Esophagus muscularis mucosa (tissue), 4 donors: ENCODE measurements around the gene CACNB4. TPM values are rescaled to one million over a fixed set of nuclear protein-coding genes. Genes with fewer than 3 reads are reported as not detected.

Experiments used
- DNase-seq: peaks from one replicate; pipeline ENCODE4 v3.0.0-alpha.2; 2017; ENCODE audit errors: extremely low spot score
- H3K27ac ChIP-seq, 4 donors: fragments of 200-600 bp; sonication (generic); replicated peaks in 1 of 4; 1 replicate in 3 of 4; 2 replicates in 1 of 4; pipeline ENCODE4 v1.5.1; 2016 to 2019; ENCODE audit warnings: mild to moderate bottlenecking in 1 of 4
- H3K27me3 ChIP-seq, 4 donors: fragments of 200-600 bp; sonication (generic); one replicate each; pipeline versions ENCODE4 v1.5.1 to v1.6.0; 2016 to 2019
- H3K36me3 ChIP-seq, 4 donors: fragments of 200-600 bp; sonication (generic); one replicate each; pipeline ENCODE4 v1.5.1; 2016 to 2019
- H3K4me1 ChIP-seq, 4 donors: fragments of 200-600 bp; sonication (generic); one replicate each; pipeline ENCODE4 v1.5.1; 2016 to 2019
- H3K4me3 ChIP-seq, 4 donors: fragments of 200-600 bp; sonication (generic); 1 replicate in 2 of 4; 2 replicates in 2 of 4; pipeline ENCODE4 v1.5.1; 2016 to 2019; ENCODE audit warnings: mild to moderate bottlenecking in 4 of 4, moderate library complexity in 1 of 4
- H3K9me3 ChIP-seq, 4 donors: fragments of 200-600 bp; sonication (generic); 1 replicate in 3 of 4; 2 replicates in 1 of 4; pipeline ENCODE4 v1.5.1; 2016 to 2019
- EP300 ChIP-seq: sonication (generic); formaldehyde crosslinking; IDR thresholded peaks from one replicate; pipeline ENCODE4 v1.6.1; 2017; ENCODE audit warnings: antibody characterized with exemption
- POLR2A ChIP-seq: fragments of 450-650 bp; IDR thresholded peaks from one replicate; pipeline ENCODE4 v1.6.1; 2017; ENCODE audit warnings: antibody characterized with exemption, moderate library complexity, mild to moderate bottlenecking, low read depth
- POLR2AphosphoS5 ChIP-seq, 2 donors: sonication (generic); formaldehyde crosslinking; IDR thresholded peaks; one replicate each; pipeline ENCODE4 v1.6.1; 2017; ENCODE audit warnings: antibody characterized with exemption in 2 of 2
- WGBS: methylation state at CpG from one replicate; pipeline ENCODE4 v1.1.5; 2018; 5-methylcytosine and 5-hydroxymethylcytosine counted together
- intact Hi-C: fragments of 100-400 bp; cut with DNase I; formaldehyde crosslinking; loops from one replicate; pipeline ENCODE4 v1.15.1; 2023
- total RNA-seq, 4 donors: library from RNA; depleted of rRNA; stranded (reverse); fragments of >200 nt; gene quantifications; one replicate each; pipeline versions ENCODE4 v1.1.0 to v1.2.1, GENCODE V29; 2016
- TF ChIP-seq, protein P1 (sequence below), 3 experiments: fragments of 200-600 bp in 2 of 3; fragments of 450-650 bp in 1 of 3; sonication (generic) in 2 of 3; IDR thresholded peaks; one replicate each; pipeline ENCODE4 v1.5.1; 2017 to 2019; ENCODE audit warnings: antibody characterized with exemption in 3 of 3, mild to moderate bottlenecking in 2 of 3, moderate library complexity in 1 of 3

Gene CACNB4
- total RNA-seq, 4 donors from 2014 or later = 1.7 to 3.5 (median 2.3) TPM

DNA sequence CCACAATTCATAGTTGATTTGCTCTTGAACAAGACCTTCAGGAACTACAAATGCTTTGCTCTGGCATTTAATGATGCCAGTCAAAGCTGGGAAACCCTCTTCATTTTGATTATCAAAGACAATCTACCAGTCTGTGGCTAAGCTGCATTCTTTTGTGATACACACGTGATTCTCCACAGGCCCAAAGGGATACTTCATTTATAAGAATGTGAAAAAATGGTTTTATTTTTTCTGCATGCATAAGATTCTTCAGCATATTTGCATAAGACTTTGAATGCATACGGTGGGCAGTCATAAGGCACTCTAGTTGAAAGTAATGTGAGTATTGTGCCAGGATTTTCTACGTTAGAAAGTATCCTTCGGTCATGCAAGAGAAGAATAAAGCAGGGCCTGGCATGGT lies 237.7 kb downstream of the CACNB4 start:
- Histone ChIP-seq H3K4me3 (no peak overlapping the region), H3K36me3 (no peaks in the 10 kb centered on the region), H3K4me1 (peaks cover 0 to 12% (median 5%) of the 10 kb centered on the region in 4 donors), H3K27ac (no peak overlapping the region), H3K27me3 (no peaks in the 10 kb centered on the region), H3K9me3 (no peaks in the 10 kb centered on the region)
- TF ChIP-seq EP300 (no peak), POLR2A (no peak), POLR2AphosphoS5 (IDR thresholded peaks at IDR 0.05) (no peak)
- TF ChIP-seq, protein P1, sequence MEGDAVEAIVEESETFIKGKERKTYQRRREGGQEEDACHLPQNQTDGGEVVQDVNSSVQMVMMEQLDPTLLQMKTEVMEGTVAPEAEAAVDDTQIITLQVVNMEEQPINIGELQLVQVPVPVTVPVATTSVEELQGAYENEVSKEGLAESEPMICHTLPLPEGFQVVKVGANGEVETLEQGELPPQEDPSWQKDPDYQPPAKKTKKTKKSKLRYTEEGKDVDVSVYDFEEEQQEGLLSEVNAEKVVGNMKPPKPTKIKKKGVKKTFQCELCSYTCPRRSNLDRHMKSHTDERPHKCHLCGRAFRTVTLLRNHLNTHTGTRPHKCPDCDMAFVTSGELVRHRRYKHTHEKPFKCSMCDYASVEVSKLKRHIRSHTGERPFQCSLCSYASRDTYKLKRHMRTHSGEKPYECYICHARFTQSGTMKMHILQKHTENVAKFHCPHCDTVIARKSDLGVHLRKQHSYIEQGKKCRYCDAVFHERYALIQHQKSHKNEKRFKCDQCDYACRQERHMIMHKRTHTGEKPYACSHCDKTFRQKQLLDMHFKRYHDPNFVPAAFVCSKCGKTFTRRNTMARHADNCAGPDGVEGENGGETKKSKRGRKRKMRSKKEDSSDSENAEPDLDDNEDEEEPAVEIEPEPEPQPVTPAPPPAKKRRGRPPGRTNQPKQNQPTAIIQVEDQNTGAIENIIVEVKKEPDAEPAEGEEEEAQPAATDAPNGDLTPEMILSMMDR (IDR thresholded peaks at IDR 0.05) = no peak
- 76% methylated on average over 4 of the region's 4 CpGs for WGBS
- no peak for DNase-seq
- intact Hi-C loops = no loop called here

DNA sequence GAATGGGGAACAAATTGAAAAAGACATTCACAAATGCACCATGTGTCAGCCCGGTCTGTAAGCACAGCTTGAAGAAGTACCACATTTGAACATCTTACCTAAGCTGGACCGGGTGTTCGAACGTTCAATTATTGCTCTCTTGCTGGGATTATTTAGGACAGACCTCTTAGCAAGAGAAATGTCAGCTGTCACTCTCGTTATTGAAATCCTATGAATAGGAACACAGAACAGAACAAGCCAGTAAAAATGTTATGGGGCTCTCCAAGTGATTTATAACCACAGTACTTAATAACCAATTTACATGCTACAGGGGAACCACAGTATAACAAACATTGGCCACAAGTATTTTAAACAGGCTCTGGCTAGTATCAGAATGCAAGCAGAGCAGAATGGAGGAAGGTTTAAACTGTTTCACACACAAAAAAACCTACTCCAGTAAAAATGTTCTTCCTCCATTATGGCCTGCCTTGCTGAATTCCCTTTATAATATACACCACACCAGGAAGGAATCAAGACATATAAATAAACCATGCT lies 238.2 kb downstream of the CACNB4 start:
- Histone ChIP-seq H3K4me3 (no peak overlapping the region), H3K9me3 (no peaks in the 10 kb centered on the region), H3K27me3 (no peaks in the 10 kb centered on the region), H3K4me1 (peaks cover 0 to 12% (median 5%) of the 10 kb centered on the region in 4 donors), H3K36me3 (no peaks in the 10 kb centered on the region), H3K27ac (no peak overlapping the region)
- WGBS = 72% methylated on average over 5 of the region's 5 CpGs
- DNase-seq = no peak
- intact Hi-C loops = no loop called here
- TF ChIP-seq POLR2AphosphoS5 (IDR thresholded peaks at IDR 0.05) (no peak), POLR2A (no peak), EP300 (no peak)
- TF ChIP-seq, protein P1 (IDR thresholded peaks at IDR 0.05) = no peak

DNA sequence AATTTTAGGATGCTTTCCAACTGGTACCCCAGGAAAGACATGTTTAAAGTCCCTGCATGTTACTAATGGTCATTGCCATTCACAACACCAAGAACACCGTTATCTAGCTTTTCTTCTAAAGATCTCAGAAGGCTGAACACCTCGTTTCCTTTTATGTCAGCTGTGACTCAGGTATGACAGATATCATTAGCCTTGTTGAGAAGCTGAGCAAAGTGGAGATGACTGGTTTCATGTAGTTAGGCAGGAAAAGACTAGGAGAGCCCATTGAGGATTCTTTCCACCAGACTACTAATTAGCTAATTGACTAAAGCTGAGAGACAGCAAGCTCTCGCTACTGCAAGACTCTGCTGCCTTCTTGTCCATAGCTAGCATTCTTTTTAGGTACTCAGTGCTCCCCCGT lies 238.6 kb downstream of the CACNB4 start:
- H3K4me3 ChIP-seq = no peak overlapping the region
- H3K4me1 ChIP-seq = peaks cover 0 to 12% (median 5%) of the 10 kb centered on the region in 4 donors
- no peak for DNase-seq
- WGBS = 87% methylated on average over 4 of the region's 4 CpGs
- TF ChIP-seq POLR2AphosphoS5 (IDR thresholded peaks at IDR 0.05) = no peak
- TF ChIP-seq EP300 = no peak
- TF ChIP-seq, protein P1 (IDR thresholded peaks at IDR 0.05) = no peak
- no peak for TF ChIP-seq POLR2A
- no peaks in the 10 kb centered on the region for H3K27me3 ChIP-seq
- H3K9me3 ChIP-seq = no peaks in the 10 kb centered on the region
- no peaks in the 10 kb centered on the region for H3K36me3 ChIP-seq
- intact Hi-C loops = no loop called here
- H3K27ac ChIP-seq = no peak overlapping the region

DNA sequence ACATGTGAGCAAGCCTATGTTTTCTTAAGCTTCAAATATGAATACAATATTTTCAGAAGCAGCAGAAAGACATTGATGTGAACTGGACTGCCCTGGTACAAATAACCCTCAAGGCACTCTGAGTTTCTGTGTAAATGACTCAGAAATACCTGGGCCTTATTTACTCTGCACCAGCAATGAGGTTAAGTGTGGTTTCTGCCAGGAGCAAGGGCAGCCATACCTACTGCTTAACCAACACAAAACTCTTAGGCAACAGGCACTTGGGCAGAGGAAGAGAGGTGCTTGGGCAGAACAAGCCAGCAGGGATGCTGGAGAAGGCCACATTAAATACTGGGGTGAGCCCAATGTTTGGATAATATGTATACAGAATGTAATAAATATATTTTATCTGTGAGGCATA lies 241.2 kb downstream of the CACNB4 start:
- TF ChIP-seq EP300 (no peak), POLR2A (no peak), POLR2AphosphoS5 (IDR thresholded peaks at IDR 0.05) (no peak)
- TF ChIP-seq, protein P1 (IDR thresholded peaks at IDR 0.05) = no peak
- DNase-seq = no peak
- Histone ChIP-seq H3K27me3 (no peaks in the 10 kb centered on the region), H3K4me1 (peaks cover 0 to 12% (median 5%) of the 10 kb centered on the region in 4 donors), H3K36me3 (no peaks in the 10 kb centered on the region), H3K4me3 (no peak overlapping the region), H3K9me3 (no peaks in the 10 kb centered on the region), H3K27ac (no peak overlapping the region)
- intact Hi-C loops = no loop called here

DNA sequence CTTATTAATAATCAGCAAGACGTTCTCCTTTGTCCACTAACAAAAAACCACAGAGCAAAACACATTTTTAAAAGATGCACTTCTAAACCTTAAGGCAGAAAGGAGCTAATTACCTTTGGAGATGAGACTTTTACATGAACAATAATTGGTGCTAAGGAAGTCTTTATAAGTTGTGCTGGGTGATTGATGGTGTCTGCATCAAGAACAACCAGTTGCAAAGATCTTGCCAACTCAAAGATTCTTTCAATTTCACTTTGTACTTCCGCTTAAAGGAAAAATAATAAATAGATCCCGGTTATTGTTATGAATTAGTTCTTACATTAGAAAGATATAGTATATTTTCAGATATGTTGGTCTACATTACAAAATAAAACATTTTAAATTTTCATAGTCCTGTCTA lies 243.7 kb downstream of the CACNB4 start:
- no peaks in the 10 kb centered on the region for H3K36me3 ChIP-seq
- no peak for TF ChIP-seq POLR2AphosphoS5 (IDR thresholded peaks at IDR 0.05)
- TF ChIP-seq EP300 = no peak
- TF ChIP-seq, protein P1 (IDR thresholded peaks at IDR 0.05) = no peak
- no peak for TF ChIP-seq POLR2A
- H3K9me3 ChIP-seq = no peaks in the 10 kb centered on the region
- 89% methylated on average over 3 of the region's 3 CpGs for WGBS
- no peak for DNase-seq
- H3K4me3 ChIP-seq = no peak overlapping the region
- H3K27me3 ChIP-seq = no peaks in the 10 kb centered on the region
- H3K27ac ChIP-seq = no peak overlapping the region
- intact Hi-C loops = no loop called here
- H3K4me1 ChIP-seq = no peaks in the 10 kb centered on the region
